HT-29 (cell line): ENCODE measurements around the gene IFFO2. TPM values are rescaled to one million over a fixed set of nuclear protein-coding genes. Genes with fewer than 3 reads are reported as not detected.
A peak's percentile ranks its signal among the peaks of the same experiment; 100 is the strongest.

Experiments used
- DNase-seq: peaks from one replicate; pipeline ENCODE4 v3.0.0-alpha.2; 2015; ENCODE audit warnings: low spot score
- total RNA-seq: library from RNA; depleted of rRNA; stranded (reverse); fragments of >200 nt; shearing (Covaris generic); gene quantifications from 2 replicates; pipeline ENCODE4 v1.2.3, GENCODE V29; 2014

IFFO2 gene
- total RNA-seq, 1 experiment from 2014 or later = 101 TPM

DNA sequence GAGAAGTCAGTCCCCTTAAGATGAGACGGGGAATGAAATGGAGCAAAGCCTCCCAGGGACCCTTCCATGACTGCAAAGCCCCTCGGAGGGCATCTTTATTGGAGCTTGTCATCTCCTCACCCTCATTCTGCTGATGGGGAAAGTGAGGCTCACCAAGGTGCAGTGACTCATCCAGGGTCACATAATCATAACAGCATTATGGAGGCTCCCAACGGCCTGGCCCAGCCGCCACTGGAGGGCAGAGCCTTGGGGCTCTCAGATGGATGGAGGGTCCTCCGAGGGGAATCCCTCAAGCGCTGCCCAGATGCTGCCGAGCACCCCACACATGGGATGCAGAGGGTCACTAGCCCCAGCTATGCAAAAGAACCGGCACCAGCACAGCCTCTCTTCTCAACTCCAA, 18.9 kb downstream of the IFFO2 start:
- DNase-seq = no peak

- no peak for DNase-seq
These were observed 19.5 kb downstream of the IFFO2 start for GRCh38 chr1:18936814-18937481.

GRCh38 chr1:18936471-18936813, 20.0 kb downstream of the IFFO2 start:
- DNase-seq = no peak

GRCh38 chr1:18934205-18935000, 22.1 kb downstream of the IFFO2 start:
- no peak for DNase-seq

GRCh38 chr1:18932879-18933278, 23.6 kb downstream of the IFFO2 start:
- no peak for DNase-seq

GRCh38 chr1:18932387-18932786, 24.1 kb downstream of the IFFO2 start:
- DNase-seq = peak; percentile 56

- no peak for DNase-seq
These were observed 24.7 kb downstream of the IFFO2 start for GRCh38 chr1:18931730-18932129.

DNA sequence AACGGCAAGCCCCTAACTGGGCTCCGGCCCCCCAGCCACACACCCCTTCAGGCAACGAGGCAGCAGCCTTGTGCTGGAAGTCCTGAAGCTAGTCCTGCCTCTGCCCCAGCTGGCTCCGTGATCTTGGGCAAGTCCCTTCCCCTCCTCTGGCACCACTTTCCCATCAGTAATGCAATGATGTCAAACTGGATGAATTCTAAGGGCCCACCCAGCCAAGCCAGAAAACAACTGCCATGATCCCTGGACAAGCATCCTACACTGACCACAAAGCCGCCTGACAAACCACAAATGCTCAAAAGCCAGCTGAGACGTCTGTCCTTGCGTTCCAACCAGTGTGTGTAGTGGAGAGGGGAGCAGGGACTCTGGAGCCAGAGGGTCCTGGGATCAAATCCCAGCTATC, 26.8 kb downstream of the IFFO2 start:
- DNase-seq = no peak

GRCh38 chr1:18928985-18929384, 27.5 kb downstream of the IFFO2 start:
- DNase-seq = no peak

DNA sequence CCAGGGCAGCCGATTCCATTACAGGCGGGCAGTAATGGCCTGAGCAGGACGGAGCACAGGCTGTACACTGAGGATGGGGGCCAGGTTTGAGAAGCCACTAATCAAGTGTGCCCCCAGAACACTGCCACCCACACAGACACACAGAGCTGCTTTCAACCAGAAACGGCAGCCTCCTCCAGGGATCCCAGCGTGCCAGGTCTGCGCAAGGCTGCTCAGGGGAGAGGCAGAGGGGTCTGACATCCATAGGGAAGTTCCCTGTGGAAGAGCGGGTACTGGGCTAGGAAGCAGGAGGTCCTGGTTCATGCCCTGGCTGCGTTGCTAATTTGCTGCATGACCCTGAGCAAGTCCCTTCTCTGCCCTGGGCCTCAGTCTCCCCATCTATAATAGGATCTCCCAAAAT, 28.1 kb downstream of the IFFO2 start:
- DNase-seq = no peak

- DNase-seq = peak; percentile 36
These were observed 28.7 kb downstream of the IFFO2 start for GRCh38 chr1:18927654-18928272.

- DNase-seq = peak; percentile 44
These were observed 29.3 kb downstream of the IFFO2 start for GRCh38 chr1:18927082-18927653.

DNA sequence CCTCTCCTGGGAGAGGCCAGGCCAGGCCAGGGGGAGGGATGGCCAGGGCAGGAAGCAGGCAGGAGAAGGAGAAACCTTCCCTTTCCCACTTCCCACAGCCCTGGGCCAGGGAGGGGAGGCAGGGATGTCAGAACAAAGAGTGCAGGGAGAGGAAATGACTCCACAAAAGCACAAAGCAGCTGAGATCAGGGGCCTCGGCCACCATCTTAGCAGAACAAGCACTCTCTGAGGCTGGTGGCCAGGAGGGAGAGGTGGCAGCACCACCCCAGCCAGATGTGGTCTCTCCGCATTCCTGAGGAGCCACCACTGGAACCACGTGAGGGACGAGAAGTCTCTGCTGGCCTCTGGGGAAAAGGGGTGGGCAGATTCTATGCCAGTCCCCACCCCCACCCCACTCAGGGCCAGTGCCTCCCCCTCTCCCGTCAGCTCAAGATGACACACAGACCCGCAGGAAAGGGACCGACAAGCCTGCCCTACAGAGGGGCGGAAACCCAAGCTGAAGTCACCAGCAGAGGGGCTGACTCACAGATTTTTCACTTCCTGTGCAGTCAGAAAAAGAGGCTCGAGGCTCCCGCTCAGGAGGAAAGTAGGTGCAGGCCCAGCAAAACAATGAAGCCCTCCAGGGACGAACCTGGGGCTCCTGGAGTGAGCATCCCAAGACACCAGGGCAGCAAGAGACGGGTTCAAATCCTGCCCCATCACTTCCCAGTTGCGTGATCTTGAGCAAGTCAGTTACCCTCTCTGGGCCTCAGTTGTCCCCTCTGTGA, 30.0 kb downstream of the IFFO2 start:
- DNase-seq = peak; percentile 87

DNA sequence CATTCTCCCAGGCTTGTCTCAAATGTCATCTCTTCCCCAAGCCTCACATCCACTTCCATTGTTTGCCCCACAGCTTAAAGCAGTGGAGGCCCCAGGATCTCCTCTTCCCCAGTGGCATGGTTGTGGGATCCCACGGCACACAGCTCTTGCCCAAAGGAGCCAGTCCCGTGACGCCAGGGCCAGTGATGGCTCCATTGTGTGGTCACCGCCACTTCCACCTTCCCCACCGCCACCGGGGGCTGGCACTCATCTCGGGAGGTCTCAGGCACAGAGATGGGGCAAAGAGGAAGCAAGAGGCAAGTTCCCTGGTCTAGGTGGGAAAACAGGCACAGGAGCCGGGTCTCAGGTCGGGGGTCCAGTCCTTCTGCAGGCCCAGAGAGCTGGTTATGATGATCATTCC, 31.2 kb downstream of the IFFO2 start:
- DNase-seq = no peak

GRCh38 chr1:18924221-18924691, 32.2 kb downstream of the IFFO2 start:
- no peak for DNase-seq

DNA sequence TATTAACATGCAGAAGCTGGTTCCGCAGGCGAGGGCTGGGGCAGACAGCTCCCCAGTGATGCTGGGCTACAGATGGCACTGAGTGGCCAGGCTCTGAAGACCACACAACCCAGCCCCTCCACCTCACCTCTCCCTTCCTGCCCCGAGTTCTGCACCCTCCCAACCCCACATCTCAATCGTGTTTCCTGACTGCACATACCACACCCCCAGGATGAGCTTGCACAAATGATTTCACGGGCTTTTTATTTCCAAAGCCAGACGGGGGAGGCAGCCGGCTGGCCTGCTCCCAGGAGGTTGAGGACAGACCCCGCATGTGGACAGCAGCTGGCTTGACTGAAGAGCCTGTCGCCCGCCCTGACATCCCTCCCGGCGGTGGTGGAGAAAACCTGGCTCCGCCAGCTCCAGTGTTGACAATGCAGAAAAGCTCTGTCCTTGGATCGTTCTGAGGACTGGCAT, 32.7 kb downstream of the IFFO2 start:
- DNase-seq = no peak

DNA sequence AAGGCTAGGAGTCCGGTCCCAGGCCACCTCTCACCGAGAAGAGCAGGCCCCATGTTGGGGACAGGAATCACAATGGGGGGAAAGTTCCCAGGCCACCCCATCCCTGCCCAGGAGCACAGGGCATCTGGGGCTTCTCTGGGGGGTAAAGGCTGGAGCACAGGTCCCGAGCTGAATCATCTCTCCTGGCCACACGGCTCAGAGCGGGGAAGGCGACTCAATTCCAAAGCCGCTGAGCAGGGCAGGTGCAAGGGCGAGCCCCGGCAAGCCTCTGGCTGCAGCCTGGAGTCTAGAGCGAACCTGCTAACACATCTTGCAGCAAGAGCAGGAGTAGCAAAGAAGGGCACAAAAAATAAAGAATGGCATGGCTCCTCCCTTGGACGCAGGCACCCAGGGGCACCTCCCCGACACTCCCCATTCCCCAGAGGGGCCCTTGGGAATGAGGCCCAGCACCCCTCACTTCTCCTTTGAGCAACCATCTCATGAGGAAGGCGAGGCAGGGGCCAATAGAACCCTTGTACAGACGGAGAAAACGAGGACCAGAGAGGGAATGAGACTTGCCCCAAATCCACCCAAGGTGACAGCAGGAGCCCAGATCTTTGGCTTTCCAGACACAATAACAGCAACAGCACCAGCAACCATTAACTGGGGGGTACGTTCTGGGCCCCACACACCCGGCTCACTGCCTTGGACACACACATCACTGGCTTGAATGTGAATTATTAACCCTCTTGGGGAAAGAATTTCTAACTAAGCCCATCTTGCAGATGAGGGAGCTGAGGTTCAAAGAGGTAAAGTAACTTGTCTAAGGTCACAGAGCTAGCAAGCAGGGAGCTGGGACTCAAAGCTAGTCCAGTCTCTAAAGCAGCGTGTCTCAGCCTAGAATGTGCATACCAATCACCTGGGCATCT, 33.4 kb downstream of the IFFO2 start:
- DNase-seq = no peak

GRCh38 chr1:18922319-18922726, 34.2 kb downstream of the IFFO2 start:
- DNase-seq = no peak

DNA sequence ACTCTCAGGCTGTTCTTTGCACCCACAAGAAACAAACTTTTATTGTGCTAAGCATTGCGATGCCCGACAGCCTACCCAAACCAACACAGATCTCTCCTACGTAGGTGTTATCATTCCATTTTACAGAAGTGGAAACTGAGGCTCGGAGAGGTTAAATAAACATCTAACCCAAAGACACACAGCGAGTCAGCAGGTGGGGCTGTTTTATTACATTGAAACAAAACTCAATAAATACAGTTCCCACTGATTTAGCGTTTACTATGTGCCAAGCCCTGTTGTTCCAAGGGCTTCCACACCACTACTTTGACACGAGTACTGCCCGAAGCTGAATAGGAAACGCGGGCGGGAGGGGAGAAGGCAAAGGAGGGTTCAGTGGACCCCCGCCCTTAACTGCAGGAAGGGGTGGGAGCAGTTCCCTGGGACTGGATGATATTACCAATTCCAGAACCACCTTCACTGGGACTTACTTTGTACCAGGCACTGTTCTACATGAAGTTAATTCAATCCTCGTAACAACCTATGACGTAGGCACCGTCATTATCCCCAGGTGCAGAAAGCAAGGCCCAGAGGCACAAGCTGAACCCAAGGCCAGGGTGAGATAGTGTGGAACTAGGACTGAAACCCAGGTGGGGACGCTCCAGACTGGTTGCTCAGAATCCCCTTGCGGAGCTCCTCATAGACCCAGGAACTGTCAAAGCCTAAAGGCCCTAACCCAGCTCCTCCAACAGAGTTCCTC, 34.8 kb downstream of the IFFO2 start:
- DNase-seq = no peak

- DNase-seq = no peak
These were observed 35.5 kb downstream of the IFFO2 start for GRCh38 chr1:18920931-18921330.
